NCI-H1694 (cell line): ENCODE results near the gene AUH.

Experiments
- DNase-seq: peaks from one replicate; lab custom pipeline; 2025; lab: John Stamatoyannopoulos, UW

Gene AUH

DNA sequence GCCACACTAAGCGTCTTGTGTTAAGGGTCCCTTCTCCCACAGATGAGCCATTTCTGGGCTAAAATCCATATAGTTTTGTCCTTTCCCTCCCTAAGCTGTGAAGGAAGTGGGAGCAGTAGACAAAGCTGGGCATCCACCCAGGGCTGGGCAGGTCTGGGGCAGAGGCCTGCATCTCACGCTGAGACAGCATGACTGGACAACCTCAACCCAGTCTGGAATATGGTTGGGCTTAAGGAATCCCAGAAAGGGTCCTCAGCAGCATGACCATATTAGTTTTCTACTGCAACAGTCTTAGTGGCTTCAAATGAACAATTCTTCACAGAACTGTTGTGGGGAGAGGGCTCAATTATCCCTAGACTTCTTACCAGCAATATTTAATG, 173.8 kb downstream of the AUH start:
- DNase-seq, result no peak

DNA sequence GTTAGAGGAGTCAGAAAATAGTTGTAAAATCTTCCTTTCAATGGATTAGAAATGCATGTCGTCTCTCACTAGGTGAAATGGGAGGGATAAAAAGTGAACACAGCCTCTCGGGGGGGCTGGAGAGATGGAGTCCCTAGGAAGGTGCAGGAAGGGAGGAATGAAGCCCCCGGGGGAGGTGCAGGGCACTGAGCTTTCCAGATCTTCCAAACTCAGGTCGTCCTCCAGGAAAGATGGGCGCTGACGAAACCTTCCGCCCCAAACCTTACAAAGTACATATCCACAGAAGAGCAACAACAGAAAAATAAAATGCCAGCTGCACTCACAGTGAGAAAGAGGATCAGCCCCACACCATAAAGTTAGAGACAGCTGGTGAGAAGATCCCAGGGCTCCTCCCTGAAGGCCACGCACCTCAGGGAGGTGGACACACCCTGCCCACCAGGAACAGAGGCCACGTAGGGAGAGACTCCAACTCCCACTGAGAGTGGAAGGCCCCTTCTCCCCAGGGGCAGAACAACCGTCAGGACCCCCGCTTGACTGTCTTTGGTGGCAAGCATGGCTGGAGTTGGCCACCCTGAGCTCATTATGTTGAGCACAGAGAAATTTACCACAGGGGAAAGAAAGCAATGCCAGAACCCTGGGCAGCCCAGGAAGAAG, 174.3 kb downstream of the AUH start:
- no peak for DNase-seq

DNA sequence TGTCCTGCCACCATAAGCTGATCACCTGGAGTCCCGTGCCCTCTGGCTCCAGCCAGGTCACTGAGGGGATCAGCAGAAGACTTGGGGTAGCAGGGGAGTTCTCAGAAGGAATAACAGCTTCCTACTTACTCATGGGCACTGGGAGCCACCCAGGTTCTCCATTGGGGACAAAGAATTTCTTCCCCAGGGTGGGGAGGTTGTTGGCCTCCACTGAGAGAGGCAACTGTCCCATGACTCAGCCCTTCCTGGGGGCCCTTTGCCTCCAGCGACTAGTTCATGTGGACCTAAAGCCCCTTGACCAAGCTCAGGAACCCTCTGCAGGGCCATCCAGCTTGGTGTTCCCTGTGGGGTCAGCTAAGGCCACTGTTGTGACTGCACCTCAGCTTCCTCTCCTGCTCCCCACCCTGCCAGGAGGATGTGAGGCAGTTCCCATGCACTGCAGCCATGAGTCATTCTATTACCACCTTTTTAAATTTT, 175.0 kb downstream of the AUH start:
- DNase-seq, result no peak

DNA sequence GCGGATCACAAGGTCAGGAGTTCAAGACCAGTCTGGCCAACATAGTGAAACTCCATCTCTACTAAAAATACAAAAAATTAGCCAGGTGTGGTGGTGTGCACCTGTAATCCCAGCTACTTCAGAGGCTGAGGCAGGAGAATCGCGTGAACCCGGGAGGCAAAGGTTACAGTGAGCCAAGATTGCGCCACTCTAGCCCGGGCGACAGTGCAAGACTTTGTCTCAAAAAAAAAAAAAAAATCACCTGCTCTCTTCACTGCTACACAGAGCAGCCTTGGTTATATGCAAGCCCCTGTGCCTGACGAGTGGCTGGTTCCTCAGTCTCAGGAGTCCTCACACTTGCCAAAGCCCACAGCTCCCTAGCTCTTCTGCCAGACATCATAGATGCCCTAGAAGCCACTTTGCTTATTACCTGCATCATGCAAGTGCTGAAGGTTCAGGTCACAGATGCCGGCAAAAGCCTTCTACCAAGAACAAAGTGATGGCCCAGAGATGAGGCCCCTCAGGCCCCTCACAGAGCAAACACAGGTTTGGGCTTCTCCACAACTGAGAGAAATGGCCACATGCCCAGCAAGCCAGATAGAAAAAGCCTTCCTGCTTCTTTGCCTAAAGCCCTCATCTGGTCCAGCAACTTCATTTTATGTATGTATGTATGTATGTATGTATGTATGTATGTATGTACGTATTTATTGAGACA, 176.4 kb downstream of the AUH start:
- DNase-seq, result no peak

- no peak for DNase-seq
These were observed 179.1 kb downstream of the AUH start for GRCh38 chr9:91182429-91183225.

DNA sequence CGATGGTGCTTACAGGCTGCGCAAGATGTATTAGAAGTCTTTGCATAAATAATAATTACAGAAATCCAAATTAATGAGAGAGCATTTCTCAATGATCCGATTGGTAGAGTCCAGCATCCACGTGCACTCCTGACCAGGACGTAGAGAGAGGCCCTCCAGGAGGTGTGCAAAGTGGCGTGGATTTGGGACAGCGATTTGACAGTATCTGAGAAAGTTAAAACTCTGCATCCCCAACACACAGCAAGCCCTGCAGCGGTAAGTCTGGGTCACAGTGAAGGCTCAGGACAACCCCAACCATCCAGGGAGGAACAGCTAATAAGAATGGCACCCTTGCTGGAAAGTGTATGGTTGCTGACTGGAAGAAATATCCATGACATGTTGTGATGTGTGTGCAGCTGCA, 180.2 kb downstream of the AUH start:
- no peak for DNase-seq

DNA sequence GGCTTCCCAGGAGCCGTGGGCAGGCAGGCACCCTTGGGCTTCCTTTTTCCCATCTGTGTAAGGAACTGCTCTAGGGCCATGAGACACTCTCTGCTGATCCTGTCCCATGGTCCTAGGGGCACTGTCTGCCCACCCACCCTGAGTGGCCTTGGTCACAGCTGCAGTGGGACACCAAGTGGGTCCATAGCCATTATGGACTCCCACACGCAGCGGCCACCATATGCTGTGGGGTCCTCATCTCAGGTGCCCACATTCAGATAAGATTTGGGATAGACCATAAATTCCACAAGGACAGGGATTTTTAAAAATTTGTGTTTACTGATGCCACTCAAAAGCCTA, 180.8 kb downstream of the AUH start:
- DNase-seq, result no peak

- no peak for DNase-seq
These were observed 181.3 kb downstream of the AUH start for GRCh38 chr9:91180240-91180929.

GRCh38 chr9:91179237-91180138, 182.2 kb downstream of the AUH start:
- DNase-seq, result no peak

GRCh38 chr9:91178281-91179236, 183.2 kb downstream of the AUH start:
- DNase-seq, result no peak

- no peak for DNase-seq
These were observed 183.9 kb downstream of the AUH start for GRCh38 chr9:91177661-91178280.

DNA sequence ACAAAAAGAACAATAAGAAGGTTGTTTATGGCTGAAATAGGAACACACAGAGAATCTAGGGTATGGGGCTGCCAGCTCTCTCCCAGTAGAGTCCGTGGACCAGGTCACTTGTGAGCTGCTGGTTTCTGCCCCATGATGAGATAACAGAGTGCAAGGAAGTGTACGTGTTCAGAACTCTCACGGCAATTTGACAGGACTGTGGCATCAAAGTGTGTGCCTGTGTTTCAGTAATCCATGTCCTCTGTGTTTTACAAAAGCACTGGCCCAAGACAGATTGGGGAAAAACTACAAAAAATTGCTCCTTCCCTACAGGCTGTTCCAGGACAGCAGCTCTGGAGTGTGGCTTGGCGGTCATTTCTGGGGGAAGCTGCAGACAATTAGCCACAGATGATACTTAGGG, 184.6 kb downstream of the AUH start:
- no peak for DNase-seq

DNA sequence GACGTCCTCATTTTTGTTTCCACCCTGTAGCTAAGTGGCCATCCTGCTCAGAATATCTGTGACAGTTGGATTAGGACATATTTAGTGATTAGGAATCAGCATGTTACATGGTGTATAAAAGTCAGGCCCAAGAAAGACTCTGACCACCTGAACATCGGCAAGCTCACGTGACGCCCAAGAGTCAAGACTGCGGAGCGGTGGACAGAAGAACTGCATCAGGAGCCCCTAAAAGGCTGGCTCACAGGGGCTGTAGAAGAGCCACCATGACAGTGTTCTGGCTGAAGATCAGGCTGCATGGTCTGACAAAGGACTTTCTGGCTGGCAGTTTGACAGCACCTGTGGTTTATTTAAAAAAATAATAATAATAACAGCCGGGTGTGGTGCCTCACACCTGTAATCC, 185.3 kb downstream of the AUH start:
- DNase-seq, result no peak

DNA sequence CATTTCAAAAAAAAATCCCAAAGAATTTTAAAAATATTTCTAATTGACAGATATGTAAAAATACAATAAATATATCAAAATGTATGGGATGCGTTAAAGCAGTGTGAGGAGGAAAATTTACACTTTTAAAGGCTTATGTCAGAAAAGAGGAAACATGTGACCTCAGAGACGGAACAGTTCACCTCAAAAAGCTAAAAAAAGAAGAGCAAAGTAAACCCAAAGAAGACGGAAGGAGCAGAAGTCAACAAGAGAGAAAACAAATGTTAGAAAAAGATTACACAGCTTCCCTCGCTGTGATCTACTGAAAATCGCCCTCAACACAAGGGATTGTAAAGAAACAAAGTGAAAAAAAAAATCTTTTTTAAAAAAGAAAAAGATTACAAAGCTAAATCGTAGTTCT, 186.9 kb downstream of the AUH start:
- no peak for DNase-seq

DNA sequence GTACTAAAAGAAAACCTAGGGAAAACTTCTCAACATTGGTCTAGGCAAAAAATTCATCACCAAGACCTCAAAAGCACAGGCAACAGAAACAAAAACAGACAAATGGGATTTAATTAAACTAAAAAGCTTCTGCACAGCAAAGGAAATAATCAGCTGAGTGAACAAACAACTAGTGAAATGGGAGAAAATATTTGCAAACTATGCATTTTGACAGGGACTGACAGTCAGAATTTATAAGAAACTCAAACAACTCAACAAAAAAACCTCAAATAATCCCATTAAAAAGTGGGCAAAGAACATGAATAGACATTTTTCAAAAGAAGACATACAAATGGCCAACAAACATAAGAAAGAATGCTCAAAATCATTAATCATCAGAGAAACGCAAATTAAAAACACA, 189.4 kb downstream of the AUH start:
- no peak for DNase-seq

DNA sequence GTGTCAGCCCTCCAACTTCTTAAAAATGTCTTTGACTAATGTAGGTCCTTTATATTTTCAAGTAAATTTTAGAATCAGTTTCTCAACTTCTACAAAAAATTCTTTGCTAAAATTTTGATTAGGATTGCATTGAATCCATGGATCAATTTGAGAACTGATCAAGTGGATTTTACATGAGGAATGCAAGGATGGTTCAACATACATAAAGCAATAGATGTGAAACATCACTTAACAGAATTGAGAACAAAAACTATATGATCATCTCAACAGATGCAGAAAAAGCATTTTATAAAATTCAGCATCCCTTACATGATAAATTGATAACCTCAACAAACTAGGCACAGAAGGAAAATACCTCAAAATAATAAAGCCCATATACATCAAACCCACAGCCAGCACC, 190.8 kb downstream of the AUH start:
- no peak for DNase-seq

GRCh38 chr9:91166796-91167366, 194.8 kb downstream of the AUH start:
- DNase-seq, result no peak

DNA sequence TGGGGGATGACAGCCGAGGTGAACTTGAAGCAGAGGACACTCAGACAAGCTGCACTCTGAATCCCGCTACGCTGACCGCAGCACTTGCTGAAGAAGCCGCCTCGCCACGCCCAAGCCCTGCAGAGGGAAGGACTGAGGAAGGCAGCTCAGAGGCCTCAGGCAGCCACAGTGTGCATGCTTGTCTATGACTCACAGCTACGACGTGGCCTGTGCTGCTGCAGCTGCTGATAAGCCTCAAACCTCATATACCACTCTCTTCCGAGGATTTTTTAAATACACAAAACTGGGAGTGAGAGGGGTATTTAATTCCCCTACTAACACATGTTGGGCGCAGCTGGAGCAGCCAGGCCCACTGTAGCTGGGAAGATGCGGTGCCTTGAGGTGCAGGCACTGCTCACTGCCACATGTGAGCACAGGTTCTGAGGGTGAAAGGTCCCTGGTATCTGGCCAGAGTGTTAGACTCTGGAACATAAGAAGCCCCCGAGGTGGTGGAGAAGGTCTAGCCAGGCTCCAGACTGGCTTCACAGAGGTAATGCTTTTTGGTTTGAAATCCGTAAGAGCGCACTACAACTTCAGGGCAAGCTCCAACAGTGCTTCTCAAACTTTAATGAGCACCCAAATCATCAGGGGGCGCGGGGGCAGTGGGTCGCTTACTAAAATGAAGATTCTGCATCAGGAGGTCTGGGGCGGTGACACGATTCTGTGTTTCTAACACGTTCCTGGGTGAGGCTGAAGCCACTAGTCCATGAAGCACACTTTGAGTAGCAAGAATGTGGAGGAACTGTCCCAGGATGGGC, 196.8 kb downstream of the AUH start:
- no peak for DNase-seq
